Occipital lobe (tissue), 2 donors: ENCODE measurements around the gene METTL6. TPM values are rescaled to one million over a fixed set of nuclear protein-coding genes. Genes with fewer than 3 reads are reported as not detected.
"Not testable (repeated sequence)": the region's sequence is repeated elsewhere in the genome, so short reads cannot be mapped to it uniquely, and the experiment has no call there.

Experiments
- DNase-seq: peaks from one replicate; lab custom pipeline; 2025; lab: John Stamatoyannopoulos, UW
- total RNA-seq: library from RNA; depleted of rRNA; stranded (reverse); fragments of >200 nt; gene quantifications from one replicate; pipeline ENCODE4 v1.2.3, GENCODE V29; 2014

METTL6 gene
- total RNA-seq, 1 donor from 2014 or later, result 89.2 TPM

DNA sequence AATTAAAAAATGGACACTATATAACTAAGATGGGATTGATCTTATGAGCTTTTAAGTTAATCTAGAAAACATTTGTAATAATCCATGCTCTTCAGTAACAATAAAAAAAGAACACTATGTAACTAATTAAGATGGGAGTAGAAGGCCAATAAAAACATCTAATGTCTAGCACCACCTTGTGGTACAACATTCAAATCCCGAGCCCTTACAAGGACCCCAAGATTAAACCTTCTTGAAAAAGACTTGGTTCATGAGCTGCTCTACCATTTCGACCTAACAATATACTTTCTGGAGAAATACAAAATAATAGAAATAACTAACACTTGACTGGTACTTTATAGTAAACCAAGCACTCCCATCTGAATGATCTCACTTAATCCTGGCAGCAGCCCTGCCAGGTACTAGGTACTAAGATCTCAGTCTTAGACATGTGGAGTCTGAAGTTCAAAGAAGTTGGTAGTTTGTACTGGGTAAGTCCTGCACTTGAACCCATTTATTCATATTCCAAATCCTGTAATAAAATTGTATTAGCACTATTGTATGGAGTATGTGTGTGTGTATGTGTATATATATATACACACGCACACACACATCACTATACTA, 21.8 kb downstream of the METTL6 start:
- no peak for DNase-seq

GRCh38 chr3:15404767-15405166, 22.6 kb downstream of the METTL6 start:
- no peak for DNase-seq

GRCh38 chr3:15403965-15404364, 23.4 kb downstream of the METTL6 start:
- no peak for DNase-seq

DNA sequence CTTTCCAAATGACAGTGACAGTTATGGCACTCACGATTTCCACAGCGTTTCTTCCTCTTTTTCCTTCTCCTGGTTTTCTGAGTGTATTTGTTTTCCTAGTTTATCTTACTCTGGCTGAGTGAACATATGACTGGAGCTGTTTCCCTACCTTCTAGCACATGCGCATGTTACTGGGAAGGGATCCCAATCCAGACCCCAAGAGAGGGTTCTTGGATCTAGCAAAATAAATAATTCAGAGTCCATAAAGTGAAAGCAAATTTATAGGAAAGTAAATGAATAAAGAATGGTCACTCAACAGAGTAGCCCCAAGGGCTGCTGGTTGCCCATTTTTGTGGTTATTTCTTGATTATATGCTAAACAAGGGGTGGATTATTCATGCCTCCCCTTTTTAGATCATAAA, 23.8 kb downstream of the METTL6 start:
- DNase-seq, result no peak

- no peak for DNase-seq
These were observed 25.4 kb downstream of the METTL6 start for GRCh38 chr3:15401936-15402335.

DNA sequence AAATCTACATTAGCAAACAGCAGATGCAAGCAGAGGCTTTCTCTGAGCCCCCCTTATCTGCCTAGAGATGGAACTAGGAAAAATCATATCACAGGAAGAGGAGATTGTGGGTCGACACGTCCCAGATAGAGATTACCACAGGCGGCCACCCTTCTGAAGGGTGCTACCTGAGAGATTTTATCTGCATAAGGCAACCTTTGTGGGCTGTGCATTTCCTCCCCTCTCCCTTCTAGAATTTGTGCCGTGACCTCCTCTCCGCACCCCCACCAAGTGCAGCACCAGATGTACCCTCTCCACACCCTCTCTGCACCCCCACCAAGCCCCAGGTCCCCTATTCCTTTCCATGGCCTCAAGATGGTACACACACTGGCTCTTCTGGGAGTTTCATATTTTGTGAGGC, 27.4 kb downstream of the METTL6 start:
- DNase-seq, result no peak

GRCh38 chr3:15398731-15399133, 28.6 kb downstream of the METTL6 start:
- DNase-seq, result not testable (repeated sequence)

GRCh38 chr3:15393252-15393651, 34.1 kb downstream of the METTL6 start:
- not testable (repeated sequence) for DNase-seq

DNA sequence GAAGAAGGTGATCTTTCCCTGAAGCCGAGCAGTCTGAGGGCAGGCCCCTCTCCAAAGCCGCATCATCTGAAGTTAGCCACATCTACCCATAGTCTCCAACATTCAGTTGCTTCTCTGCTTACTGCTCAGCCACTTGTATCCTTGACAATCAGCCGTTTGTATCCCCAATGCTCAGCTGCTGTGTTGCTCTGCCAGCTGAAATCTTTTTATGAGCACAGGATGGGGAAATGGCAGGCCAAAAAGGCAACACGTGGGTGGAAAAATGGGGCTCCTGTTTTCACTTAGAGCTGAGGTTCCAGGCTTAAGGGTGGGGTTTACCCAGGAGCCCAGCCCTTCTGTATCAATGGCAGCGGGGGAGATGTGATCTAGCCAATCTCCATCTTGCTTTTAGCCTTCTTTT, 36.3 kb downstream of the METTL6 start:
- DNase-seq, result no peak

DNA sequence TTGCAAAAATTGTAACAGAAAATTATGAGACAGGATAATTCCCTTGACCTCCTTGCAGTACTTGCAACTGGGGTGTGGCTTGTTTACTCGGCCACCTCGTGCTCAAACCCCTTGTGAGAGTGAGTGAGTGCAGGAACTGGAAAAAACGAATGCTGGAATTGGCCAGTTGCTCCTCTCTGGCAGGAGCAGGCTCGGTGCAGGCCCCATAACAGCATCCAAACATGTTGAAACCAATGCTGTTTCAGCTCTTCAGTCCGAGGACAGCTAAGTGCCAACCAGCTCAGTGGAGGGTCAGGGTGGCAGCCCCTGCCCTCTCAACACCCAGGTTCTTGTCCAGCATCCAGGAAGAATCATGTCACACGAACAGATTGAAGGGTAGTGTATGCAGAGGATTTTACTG, 36.9 kb downstream of the METTL6 start:
- DNase-seq, result no peak

- DNase-seq, result not testable (repeated sequence)
These were observed 39.0 kb downstream of the METTL6 start for GRCh38 chr3:15388335-15388734.

- DNase-seq, result no peak
These were observed 39.6 kb downstream of the METTL6 start for GRCh38 chr3:15387735-15388134.

DNA sequence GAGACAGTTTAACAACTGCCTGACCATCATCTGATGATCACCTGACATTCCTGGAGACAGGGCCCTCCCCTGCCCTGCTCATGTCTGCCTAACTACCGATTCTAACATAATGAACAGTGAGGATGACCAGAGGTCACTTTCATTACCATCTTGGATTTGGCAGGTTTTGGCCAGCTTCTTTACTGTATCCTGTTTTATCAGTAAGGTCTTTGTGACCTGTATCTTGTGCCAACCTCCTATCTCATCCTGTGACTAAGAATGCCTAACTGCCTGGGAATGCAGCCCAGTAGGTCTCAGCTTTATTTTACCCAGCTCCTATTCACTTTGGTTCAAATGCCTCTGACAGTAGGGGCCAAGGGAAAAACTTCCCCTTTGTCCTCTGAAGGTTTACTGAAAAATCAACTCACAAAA, 40.2 kb downstream of the METTL6 start:
- no peak for DNase-seq

DNA sequence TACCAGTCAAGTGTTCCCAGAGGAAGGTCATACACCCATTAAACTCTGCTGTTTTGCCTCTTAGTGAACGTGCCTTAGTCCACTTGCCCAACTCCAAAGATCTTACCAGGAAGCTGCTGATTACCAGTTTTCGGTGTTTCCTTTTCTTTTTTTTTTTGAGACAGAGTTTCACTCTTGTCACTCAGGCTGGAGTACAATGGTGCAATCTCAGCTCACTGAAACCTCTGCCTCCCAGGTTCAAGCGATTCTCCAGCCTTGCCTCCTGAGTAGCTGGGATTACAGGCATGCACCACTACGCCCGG, 40.7 kb downstream of the METTL6 start:
- not testable (repeated sequence) for DNase-seq

- no peak for DNase-seq
These were observed 41.3 kb downstream of the METTL6 start for GRCh38 chr3:15385901-15386653.

DNA sequence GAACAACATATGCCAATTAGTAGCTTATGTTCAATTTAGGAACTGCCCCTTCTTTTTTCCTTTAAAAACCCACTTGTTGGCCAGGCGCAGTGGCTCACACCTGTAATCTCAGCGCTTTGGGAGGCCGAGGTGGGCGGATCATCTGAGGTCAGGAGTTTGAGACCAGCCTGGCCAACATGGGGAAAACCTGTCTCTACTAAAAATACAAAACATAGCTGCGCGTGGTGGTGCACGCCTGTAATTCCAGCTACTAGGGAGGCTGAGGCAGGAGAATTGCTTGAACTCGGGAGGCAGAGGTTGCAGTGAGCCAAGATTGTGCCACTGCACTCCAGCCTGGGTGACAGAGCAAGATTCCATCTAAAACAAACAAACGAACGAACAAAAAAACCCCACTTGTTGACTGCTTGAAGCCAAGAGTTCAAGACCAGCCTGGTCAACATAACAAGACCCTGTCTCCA, 42.1 kb downstream of the METTL6 start:
- not testable (repeated sequence) for DNase-seq

DNA sequence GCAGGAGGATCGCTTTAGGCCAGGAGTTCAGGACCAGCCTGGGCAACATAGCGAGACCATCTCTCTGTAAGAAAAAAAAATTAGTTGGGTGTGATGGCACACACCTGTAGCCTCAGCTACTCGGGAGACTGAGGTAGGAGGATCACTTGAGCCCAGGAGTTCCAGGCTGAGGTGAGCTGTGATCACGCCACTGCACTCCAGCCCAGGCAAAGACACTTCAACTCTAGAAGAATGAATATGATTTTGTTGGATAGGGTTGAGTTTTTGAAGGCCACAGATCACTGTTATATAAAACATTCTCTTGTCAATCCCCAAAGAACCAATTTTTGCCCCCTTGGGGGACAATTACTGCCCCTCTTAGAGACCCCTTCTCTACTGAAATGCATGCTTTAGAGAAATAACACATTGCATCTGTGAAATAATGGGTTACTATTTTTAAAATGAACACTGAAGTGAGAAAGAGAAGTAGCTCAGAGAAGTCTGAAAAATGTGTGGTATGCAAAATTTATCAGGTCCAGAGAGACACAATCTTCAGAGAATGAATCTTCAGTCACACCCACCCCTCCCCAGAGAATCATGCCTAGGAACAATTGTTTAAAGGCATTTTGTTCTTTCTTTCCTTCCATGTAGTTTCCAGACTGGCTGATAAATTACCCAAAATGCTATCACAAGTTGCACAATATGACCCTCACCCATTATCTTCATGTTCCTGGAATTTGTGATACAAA, 42.7 kb downstream of the METTL6 start:
- no peak for DNase-seq

DNA sequence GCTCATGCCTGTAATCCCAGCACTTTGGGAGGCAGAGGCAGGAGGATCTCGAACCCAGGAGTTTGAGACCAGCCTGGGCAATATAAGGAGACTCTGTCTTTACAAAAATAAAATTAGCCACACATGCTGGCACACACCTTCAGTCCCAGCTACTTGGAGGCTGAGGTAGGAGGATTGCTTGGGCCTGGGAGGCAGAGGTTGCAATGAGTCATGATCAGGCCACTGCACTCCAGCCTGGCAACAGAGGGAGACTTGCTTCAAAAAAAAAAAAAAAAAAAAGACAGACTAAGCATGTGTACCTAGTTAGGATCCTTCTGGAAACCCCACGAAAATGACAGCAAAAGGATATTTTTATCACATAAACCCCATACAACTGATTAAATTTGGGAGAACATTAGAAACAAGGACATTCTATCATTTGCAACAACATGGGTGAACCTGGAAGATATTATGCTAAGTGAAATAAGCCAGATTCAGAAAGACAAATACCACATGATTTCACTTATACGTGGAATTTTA, 44.9 kb downstream of the METTL6 start:
- no peak for DNase-seq

DNA sequence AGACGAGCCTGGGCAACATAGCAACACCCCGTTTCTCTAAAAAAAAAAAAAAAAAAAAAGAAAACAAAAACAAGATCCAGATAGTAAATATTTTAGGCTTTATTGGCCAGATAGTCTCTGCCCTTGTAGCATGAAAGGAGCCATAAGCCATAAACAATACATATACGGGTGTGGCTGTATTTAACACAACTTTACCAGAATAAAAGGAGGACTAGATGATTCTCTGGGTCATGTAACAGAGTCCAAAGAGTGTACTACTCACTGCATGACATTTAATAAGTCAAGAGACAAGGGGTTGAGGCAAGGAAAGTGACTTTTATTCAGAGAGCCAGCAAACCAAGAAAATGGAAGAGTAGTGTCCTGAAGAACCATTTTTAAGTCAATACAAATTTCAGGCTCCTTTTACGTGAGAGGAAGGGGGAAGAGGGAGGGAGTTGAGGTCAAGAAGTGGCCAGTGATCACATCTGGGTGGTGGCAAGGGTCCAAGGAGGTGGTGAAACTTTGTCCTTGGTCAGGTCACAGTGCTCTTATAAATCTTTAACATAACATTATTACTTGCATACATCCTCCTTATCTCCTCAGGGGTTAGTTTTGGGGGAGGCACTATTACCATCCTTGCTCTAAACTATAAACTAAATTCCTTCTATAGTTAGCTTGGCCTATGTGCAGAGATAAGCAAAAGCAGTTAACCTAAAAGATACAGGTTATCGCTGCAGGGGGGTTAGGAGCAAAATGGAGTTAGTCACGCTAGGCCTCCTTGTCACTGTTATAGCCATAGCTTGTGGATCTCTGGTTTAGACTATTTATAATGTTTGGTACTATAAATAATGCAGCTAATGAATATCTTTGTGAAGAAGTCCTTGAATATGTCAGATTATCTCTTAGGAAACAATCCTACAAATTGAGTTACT, 46.1 kb downstream of the METTL6 start:
- DNase-seq, result no peak

- DNase-seq, result peak; percentile 84
These were observed 49.2 kb downstream of the METTL6 start for GRCh38 chr3:15377961-15378791.
